IMR-90 (cell line): Measurements from ENCODE around the gene ERC2. TPM values are rescaled to one million over a fixed set of nuclear protein-coding genes. Genes with fewer than 3 reads are reported as not detected.

ENCODE experiments used
- ATAC-seq: fragments of 200-7000 bp; cut with Tn5 transposase; 2 replicates; pipeline ENCODE4 v1.9.1; 2020; ENCODE audit warnings: low read depth, mild to moderate bottlenecking, moderate library complexity
- BruUV-seq: library from RNA; stranded (reverse); fragments of 400-500 nt; replicated peaks from 2 replicates; lab custom pipeline; 2021; lab: Mats Ljungman, UMichigan
- CTCF ChIA-PET: fragments of 300-600 bp; formaldehyde crosslinking; extraction: SDS; loops from one replicate; lab custom pipeline; 2021; ENCODE audit warnings: antibody characterized with exemption; lab: Yijun Ruan, JAX
- POLR2A ChIA-PET: fragments of 300-600 bp; sonication (Branson Sonifier 250); formaldehyde crosslinking; loops from one replicate; lab custom pipeline; 2022; ENCODE audit warnings: antibody characterized with exemption; ENCODE audit not compliant: unreplicated experiment; lab: Charles Lee
- DNase-seq: peaks from one replicate; pipeline ENCODE4 v3.0.0; 2013
- H2AFZ ChIP-seq: replicated peaks from 2 replicates; pipeline ENCODE3; 2013; ENCODE audit warnings: low read length, mild to moderate bottlenecking; ENCODE audit not compliant: poor library complexity
- H2AK5ac ChIP-seq: 2 replicates; pipeline ENCODE4 v1.6.1; 2013; ENCODE audit warnings: low read depth, low read length, inconsistent platforms
- H2AK9ac ChIP-seq: replicated peaks from 2 replicates; pipeline ENCODE3; 2013; ENCODE audit warnings: mild to moderate bottlenecking, low read depth, low read length, moderate library complexity; ENCODE audit not compliant: poor library complexity
- H2BK120ac ChIP-seq: 2 replicates; pipeline ENCODE4 v1.6.1; 2013; ENCODE audit warnings: low read depth, low read length, inconsistent platforms
- H2BK15ac ChIP-seq: 3 replicates; pipeline ENCODE4 v1.6.1; 2013; ENCODE audit warnings: low read depth, low read length, inconsistent platforms
- H2BK20ac ChIP-seq: 2 replicates; pipeline ENCODE4 v1.6.1; 2013; ENCODE audit warnings: low read depth, mild to moderate bottlenecking, inconsistent platforms, low read length, moderate library complexity
- H2BK5ac ChIP-seq: 2 replicates; pipeline ENCODE4 v1.6.1; 2013; ENCODE audit warnings: mild to moderate bottlenecking, low read depth, low read length, inconsistent platforms; ENCODE audit not compliant: poor library complexity, severe bottlenecking
- H3K14ac ChIP-seq: replicated peaks from 2 replicates; pipeline ENCODE4 v1.6.1; 2013; ENCODE audit warnings: low read depth, low read length, inconsistent platforms
- H3K18ac ChIP-seq: 2 replicates; pipeline ENCODE4 v1.6.1; 2013; ENCODE audit warnings: low read depth, low read length, control low read depth
- H3K23ac ChIP-seq: 2 replicates; pipeline ENCODE4 v1.6.1; 2013; ENCODE audit warnings: low read depth, low read length, inconsistent platforms
- H3K27ac ChIP-seq: 2 replicates; pipeline ENCODE4 v1.5.1; 2013; ENCODE audit warnings: mild to moderate bottlenecking, control low read depth, low read length; ENCODE audit not compliant: insufficient read depth
- H3K27me3 ChIP-seq: 2 replicates; pipeline ENCODE4 v1.6.1; 2013; ENCODE audit warnings: low read length; ENCODE audit not compliant: control insufficient read depth, insufficient read depth
- H3K36me3 ChIP-seq: 2 replicates; pipeline ENCODE4 v1.6.1; 2013; ENCODE audit warnings: low read length, mixed read lengths; ENCODE audit not compliant: control insufficient read depth, insufficient read depth
- H3K4ac ChIP-seq: 2 replicates; pipeline ENCODE4 v1.6.1; 2013; ENCODE audit warnings: low read depth, low read length, inconsistent platforms
- H3K4me1 ChIP-seq: 2 replicates; pipeline ENCODE4 v1.6.1; 2013; ENCODE audit warnings: low read length, mixed read lengths; ENCODE audit not compliant: control insufficient read depth, insufficient read depth
- H3K4me2 ChIP-seq: 2 replicates; pipeline ENCODE4 v1.6.1; 2013; ENCODE audit warnings: low read depth, mild to moderate bottlenecking, control low read depth, low read length, moderate library complexity
- H3K4me3 ChIP-seq: 2 replicates; pipeline ENCODE4 v1.5.1; 2013; ENCODE audit warnings: low read depth, mild to moderate bottlenecking, control low read depth, low read length, moderate library complexity; ENCODE audit not compliant: insufficient read depth
- H3K56ac ChIP-seq: 2 replicates; pipeline ENCODE4 v1.6.1; 2013; ENCODE audit warnings: low read length, inconsistent platforms; ENCODE audit not compliant: insufficient read depth; ENCODE audit errors: extremely low read depth
- H3K79me1 ChIP-seq, 2 experiments: 2 replicates each; pipeline ENCODE4 v1.6.1; 2013; ENCODE audit warnings: low read length in 2 of 2, inconsistent platforms in 1 of 2, low read depth in 1 of 2
- H3K9ac ChIP-seq: 2 replicates; pipeline ENCODE4 v1.6.1; 2013; ENCODE audit warnings: low read depth, low read length, control low read depth
- H3K9me1 ChIP-seq: 2 replicates; pipeline ENCODE4 v1.6.1; 2013; ENCODE audit warnings: low read length, inconsistent platforms; ENCODE audit not compliant: insufficient read depth
- H3K9me3 ChIP-seq: 2 replicates; pipeline ENCODE4 v1.6.1; 2013; ENCODE audit warnings: low read length; ENCODE audit not compliant: control insufficient read depth, insufficient read depth
- H4K20me1 ChIP-seq: 2 replicates; pipeline ENCODE4 v1.6.1; 2013; ENCODE audit warnings: low read length, inconsistent platforms; ENCODE audit not compliant: insufficient read depth
- H4K5ac ChIP-seq: 2 replicates; pipeline ENCODE4 v1.6.1; 2013; ENCODE audit warnings: mild to moderate bottlenecking, low read depth, low read length, control low read depth
- H4K8ac ChIP-seq, 2 experiments: 2 replicates each; pipeline ENCODE4 v1.6.1; 2013; ENCODE audit warnings: low read depth in 2 of 2, low read length in 2 of 2, control low read depth in 1 of 2, inconsistent platforms in 1 of 2
- H4K91ac ChIP-seq: 2 replicates; pipeline ENCODE4 v1.6.1; 2013; ENCODE audit warnings: low read depth, low read length, inconsistent platforms; ENCODE audit not compliant: insufficient read depth
- CEBPB ChIP-seq: IDR thresholded peaks from 2 replicates; pipeline ENCODE4 v1.6.1; 2012; ENCODE audit warnings: low read depth, low read length, improper control_type of control experiment
- NFE2L2 ChIP-seq: fragments of 150-350 bp; IDR thresholded peaks from 2 replicates; pipeline ENCODE4 v1.6.1; 2016; ENCODE audit warnings: low read depth, mild to moderate bottlenecking, low read length
- WGBS, 2 experiments: methylation state at CpG; one replicate each; pipeline versions ENCODE4 v1.1.5 to v1.1.7; 2013; ENCODE audit warnings: missing lambda C conversion rate in 2 of 2; ENCODE audit not compliant: insufficient read length in 1 of 2; ENCODE audit errors: extremely low coverage in 2 of 2; 5-methylcytosine and 5-hydroxymethylcytosine counted together
- dilution Hi-C: fragments of 300-500 bp; cut with HindIII; formaldehyde crosslinking; loops from one replicate; pipeline ENCODE4 v1.14.3; 2018; ENCODE audit warnings: low sequenced_read_pairs; ENCODE audit not compliant: unreplicated experiment
- in situ Hi-C: fragments of 300-500 bp; cut with MboI; formaldehyde crosslinking; loops from 3 replicates; pipeline ENCODE4 v1.14.3; 2019; ENCODE audit warnings: low sequenced_read_pairs, inconsistent platforms, mixed read lengths
- intact Hi-C: fragments of 100-400 bp; cut with micrococcal nuclease; formaldehyde crosslinking; loops from 2 replicates; pipeline ENCODE4 v1.10.0; 2022
- polyA plus RNA-seq, 3 experiments: library from polyadenylated mRNA; depleted of rRNA; stranded (reverse); fragments of >200 nt; gene quantifications; 2 replicates each; pipeline ENCODE4 v1.2.3, GENCODE V29; 2012; ENCODE audit warnings: low replicate concordance in 1 of 3
- total RNA-seq: library from RNA; depleted of rRNA; stranded (reverse); fragments of >200 nt; gene quantifications from 2 replicates; pipeline ENCODE4 v1.2.3, GENCODE V29; 2012

Gene ERC2
- total and polyA plus RNA-seq, 2 of the 4 experiments (the other 2 are of a cell fraction), result 0.17 to 0.18 TPM

- BruUV-seq, result no TSS peak
These were observed 822.8 kb downstream of the ERC2 start for GRCh38 chr3:55645422-55645821.

More at GRCh38 chr3:55645422-55645821, 822.8 kb downstream of the ERC2 start:
- DNase-seq, result no peak
- Histone ChIP-seq H4K5ac (no peak overlapping the region), H2AK9ac (no peak overlapping the region), H3K9me1 (no peaks in the 10 kb centered on the region), H3K56ac (no peak overlapping the region), H2BK20ac (no peak overlapping the region), H3K9ac (no peak overlapping the region), H3K14ac (no peak overlapping the region), H2AK5ac (no peak overlapping the region), H4K8ac (no peak overlapping the region), H3K27ac (no peak overlapping the region), H3K4ac (no peak overlapping the region), H3K4me2 (no peak overlapping the region), H3K23ac (no peak overlapping the region), H2AFZ (no peak overlapping the region), H3K27me3 (peaks cover 20% of the 10 kb centered on the region), H3K4me1 (no peaks in the 10 kb centered on the region), H3K79me1 (no peaks in the 10 kb centered on the region), H3K9me3 (no peaks in the 10 kb centered on the region), H4K20me1 (no peaks in the 10 kb centered on the region), H3K18ac (no peak overlapping the region), H2BK15ac (no peak overlapping the region), H4K91ac (no peak overlapping the region), H3K36me3 (no peaks in the 10 kb centered on the region), H3K4me3 (no peak overlapping the region), H2BK5ac (no peak overlapping the region), H2BK120ac (no peak overlapping the region)
- dilution Hi-C loops (no loop called here), in situ Hi-C loops (no loop called here), intact Hi-C loops (no loop called here)
- CTCF ChIA-PET, result no interaction called here
- no peak for ATAC-seq
- no CpG with 5 or more reads among the region's 4 CpGs for WGBS, 2 experiments
- TF ChIP-seq CEBPB (peak; percentile 78), NFE2L2 (no peak)
- POLR2A ChIA-PET, result no interaction called here
